ENCODE data around the gene CNTN5.

The CNTN5 gene

GRCh38 chr11:99645934-99646333 lies 625.2 kb downstream of the CNTN5 start:
- DNase-seq (ENCODE audit: extremely low read depth, low read depth) = no peak
- TF ChIP-seq, protein P1, sequence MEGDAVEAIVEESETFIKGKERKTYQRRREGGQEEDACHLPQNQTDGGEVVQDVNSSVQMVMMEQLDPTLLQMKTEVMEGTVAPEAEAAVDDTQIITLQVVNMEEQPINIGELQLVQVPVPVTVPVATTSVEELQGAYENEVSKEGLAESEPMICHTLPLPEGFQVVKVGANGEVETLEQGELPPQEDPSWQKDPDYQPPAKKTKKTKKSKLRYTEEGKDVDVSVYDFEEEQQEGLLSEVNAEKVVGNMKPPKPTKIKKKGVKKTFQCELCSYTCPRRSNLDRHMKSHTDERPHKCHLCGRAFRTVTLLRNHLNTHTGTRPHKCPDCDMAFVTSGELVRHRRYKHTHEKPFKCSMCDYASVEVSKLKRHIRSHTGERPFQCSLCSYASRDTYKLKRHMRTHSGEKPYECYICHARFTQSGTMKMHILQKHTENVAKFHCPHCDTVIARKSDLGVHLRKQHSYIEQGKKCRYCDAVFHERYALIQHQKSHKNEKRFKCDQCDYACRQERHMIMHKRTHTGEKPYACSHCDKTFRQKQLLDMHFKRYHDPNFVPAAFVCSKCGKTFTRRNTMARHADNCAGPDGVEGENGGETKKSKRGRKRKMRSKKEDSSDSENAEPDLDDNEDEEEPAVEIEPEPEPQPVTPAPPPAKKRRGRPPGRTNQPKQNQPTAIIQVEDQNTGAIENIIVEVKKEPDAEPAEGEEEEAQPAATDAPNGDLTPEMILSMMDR (IDR thresholded peaks at IDR 0.05; ENCODE audit: low read depth, low read length) = no peak

DNA sequence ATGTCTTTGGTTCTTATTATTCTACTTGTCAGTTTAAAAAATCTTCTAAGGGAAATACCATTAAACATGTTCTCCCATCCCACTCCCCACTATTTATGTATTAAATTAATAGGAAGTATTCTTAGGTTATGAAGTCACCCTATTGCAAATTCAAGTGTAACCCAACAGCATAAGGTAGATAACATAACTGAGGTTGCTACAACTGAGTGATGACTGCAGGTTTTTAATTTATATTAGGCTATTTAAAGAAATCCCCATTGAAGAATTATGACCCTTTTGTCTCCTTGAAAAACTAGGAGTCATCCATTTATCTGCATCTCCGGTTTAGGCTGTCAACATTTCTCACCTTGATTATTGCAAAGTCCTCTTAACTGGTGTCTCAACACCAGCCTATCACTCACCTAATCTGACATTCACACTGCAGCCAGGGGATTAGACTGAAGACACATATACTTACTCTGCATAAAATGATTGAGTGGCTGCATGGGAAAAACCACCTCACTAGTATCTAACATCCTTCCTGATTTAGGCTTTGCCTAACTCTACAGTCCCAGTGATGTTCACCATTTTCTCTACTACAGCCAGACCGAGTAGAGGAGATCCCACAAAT lies 649.4 kb downstream of the CNTN5 start:
- no peak for DNase-seq (ENCODE audit: extremely low read depth, low read depth)
- TF ChIP-seq, protein P1 (IDR thresholded peaks at IDR 0.05; ENCODE audit: low read depth, low read length) = no peak

- no peak for DNase-seq (ENCODE audit: extremely low read depth, low read depth)
- TF ChIP-seq, protein P1 (IDR thresholded peaks at IDR 0.05; ENCODE audit: low read depth, low read length) = no peak
These were observed 651.2 kb downstream of the CNTN5 start for GRCh38 chr11:99671808-99672409.

GRCh38 chr11:99676292-99676691 lies 655.5 kb downstream of the CNTN5 start:
- TF ChIP-seq, protein P1 (IDR thresholded peaks at IDR 0.05; ENCODE audit: low read depth, low read length) = no peak
- DNase-seq (ENCODE audit: extremely low read depth, low read depth) = no peak

DNA sequence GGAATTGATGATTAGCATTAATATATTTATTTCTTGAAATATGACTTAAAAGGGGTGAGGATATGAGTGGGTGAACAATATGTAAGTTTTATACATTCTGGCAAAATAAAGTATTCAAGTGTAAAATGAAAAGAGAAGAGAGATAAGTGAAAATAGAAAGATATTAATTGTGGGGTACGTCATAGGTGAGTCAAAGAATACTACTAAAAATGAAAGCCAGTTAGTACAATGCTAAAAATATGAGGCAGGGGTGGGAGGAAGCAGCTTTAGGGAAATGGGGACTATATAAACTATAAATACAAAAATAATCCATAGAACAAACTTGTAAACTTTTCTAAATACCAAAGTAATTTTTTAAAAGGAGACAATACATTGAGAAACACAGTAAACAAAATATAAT lies 661.4 kb downstream of the CNTN5 start:
- no peak for DNase-seq (ENCODE audit: extremely low read depth, low read depth)
- TF ChIP-seq, protein P1 (IDR thresholded peaks at IDR 0.05; ENCODE audit: low read depth, low read length) = no peak

GRCh38 chr11:99682646-99683045 lies 661.9 kb downstream of the CNTN5 start:
- no peak for DNase-seq (ENCODE audit: extremely low read depth, low read depth)
- TF ChIP-seq, protein P1 (IDR thresholded peaks at IDR 0.05; ENCODE audit: low read depth, low read length) = no peak

DNA sequence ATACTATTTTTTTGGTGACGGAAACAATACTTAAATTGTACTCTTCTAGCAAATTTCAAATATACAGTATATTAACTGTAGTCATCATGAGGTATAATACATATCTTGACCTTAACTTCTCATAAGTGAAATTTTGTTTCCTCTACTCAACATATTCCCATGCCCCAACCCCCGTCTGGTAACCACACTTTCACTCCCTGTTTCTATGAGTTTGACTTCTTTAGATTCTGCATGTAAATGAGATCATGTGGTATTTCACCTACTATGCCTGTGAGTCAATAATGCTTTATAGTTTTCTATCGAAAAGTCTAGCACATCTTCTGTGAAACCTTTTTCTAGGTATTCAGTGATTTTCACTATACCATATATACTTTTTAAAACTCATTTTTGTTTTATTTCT lies 663.2 kb downstream of the CNTN5 start:
- DNase-seq (ENCODE audit: extremely low read depth, low read depth) = no peak
- TF ChIP-seq, protein P1 (IDR thresholded peaks at IDR 0.05; ENCODE audit: low read depth, low read length) = no peak
